ENCODE results near the gene MGAT3.
"Not testable (repeated sequence)": the region's sequence is repeated elsewhere in the genome, so short reads cannot be mapped to it uniquely, and the experiment has no call there.

The MGAT3 gene

DNA sequence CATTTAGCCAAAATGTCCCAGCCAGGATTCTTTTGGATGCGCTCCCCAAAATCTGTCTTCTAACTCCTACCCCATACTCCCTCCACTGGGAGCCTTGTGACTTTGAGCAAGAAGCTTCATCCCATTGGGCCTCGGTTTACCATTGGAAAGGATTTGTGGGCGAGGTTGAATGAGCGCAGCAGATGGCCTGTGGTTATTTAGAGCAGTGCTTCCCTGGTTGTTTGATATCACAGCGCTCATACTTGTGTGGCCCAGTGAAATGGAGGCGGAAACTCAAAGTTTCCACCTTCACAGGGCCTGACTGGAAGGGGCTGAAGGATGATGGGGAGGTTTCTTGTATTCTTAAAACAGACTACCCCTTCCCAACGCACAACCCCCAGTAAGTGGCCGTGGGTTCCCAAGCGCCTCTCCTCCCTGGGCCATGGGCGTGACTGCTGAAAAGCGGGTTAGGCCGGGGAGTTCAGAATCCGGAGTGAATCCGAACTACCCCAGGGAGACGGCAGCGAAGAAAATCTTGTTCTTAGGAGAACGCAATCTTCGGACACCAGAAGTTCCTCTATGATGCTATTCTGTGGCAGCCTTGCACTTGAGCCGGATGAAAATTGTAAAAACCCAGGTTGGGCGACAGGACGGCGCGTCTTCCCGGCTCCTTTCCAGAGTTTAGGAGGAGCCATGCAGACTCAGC is 62.3 kb downstream of the MGAT3 start:
- DNase-seq, result no peak

DNA sequence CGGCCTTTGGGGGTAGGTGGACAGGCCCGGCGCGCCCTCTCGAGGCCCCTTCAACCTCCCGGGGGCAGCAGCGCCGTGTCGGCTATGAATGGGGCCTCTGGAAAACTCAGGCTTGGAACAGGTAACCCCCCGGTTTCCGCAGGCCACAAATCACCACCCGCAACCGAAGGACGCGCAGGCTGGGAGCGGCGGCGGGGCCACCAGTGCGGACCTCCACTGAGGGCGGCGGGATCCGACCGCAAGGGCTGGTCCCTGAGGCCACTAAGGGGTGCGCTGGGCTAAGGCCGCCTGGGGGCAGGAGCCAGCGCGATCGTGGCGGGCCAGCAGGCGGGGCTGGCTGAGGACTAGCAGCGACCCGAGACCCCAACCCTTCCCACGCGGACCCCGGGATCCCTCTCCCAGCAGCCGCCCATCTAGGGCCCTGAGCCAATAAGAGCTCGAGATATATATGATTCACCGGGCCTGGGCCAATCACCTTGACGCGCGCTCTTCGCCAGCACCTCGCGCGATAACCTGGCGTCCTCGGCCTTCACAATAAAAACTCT is 62.9 kb downstream of the MGAT3 start:
- peak; percentile 99 for DNase-seq

GRCh38 chr22:39520226-39521105 is 63.7 kb downstream of the MGAT3 start, which contains the start of gene ATF4:
Gene ATF4 (plus strand): TSS chr22:39520562. CDS start chr22:39521446, 884 bp downstream.
- DNase-seq, result peak; percentile 62

DNA sequence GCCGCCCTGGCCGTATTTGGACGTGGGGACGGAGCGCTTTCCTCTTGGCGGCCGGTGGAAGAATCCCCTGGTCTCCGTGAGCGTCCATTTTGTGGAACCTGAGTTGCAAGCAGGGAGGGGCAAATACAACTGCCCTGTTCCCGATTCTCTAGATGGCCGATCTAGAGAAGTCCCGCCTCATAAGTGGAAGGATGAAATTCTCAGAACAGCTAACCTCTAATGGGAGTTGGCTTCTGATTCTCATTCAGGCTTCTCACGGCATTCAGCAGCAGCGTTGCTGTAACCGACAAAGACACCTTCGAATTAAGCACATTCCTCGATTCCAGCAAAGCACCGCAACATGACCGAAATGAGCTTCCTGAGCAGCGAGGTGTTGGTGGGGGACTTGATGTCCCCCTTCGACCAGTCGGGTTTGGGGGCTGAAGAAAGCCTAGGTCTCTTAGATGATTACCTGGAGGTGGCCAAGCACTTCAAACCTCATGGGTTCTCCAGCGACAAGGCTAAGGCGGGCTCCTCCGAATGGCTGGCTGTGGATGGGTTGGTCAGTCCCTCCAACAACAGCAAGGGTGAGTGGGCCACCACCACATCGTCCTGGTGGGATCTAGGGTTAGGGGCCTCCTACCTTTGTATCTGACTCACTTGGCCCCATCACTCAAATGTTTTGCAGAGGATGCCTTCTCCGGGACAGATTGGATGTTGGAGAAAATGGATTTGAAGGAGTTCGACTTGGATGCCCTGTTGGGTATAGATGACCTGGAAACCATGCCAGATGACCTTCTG is 64.5 kb downstream of the MGAT3 start:
- DNase-seq, result not testable (repeated sequence)

DNA sequence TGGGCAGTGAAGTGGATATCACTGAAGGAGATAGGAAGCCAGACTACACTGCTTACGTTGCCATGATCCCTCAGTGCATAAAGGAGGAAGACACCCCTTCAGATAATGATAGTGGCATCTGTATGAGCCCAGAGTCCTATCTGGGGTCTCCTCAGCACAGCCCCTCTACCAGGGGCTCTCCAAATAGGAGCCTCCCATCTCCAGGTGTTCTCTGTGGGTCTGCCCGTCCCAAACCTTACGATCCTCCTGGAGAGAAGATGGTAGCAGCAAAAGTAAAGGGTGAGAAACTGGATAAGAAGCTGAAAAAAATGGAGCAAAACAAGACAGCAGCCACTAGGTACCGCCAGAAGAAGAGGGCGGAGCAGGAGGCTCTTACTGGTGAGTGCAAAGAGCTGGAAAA is 65.3 kb downstream of the MGAT3 start:
- DNase-seq, result not testable (repeated sequence)

- DNase-seq, result peak; percentile 74
These were observed 65.9 kb downstream of the MGAT3 start for GRCh38 chr22:39522567-39523300.

GRCh38 chr22:39524089-39524752 is 67.4 kb downstream of the MGAT3 start:
- DNase-seq, result peak; percentile 41

- no peak for DNase-seq
These were observed 68.2 kb downstream of the MGAT3 start for GRCh38 chr22:39524753-39525657.

DNA sequence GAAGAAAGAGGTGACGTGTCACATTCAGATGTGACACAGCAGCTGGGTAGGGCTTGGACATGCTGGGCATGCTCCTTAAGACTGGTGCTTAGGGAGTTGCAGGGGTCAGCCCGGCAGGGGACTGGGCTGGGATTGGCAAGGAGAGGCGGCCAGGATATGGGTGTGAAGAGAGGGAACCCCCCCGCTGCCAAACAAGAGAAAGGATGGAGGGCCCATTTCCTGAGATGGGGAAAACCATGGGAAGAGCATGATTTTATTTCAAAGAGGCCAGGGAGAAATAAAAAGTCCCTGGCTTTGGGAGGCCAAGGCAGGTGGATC is 68.8 kb downstream of the MGAT3 start:
- no peak for DNase-seq

DNA sequence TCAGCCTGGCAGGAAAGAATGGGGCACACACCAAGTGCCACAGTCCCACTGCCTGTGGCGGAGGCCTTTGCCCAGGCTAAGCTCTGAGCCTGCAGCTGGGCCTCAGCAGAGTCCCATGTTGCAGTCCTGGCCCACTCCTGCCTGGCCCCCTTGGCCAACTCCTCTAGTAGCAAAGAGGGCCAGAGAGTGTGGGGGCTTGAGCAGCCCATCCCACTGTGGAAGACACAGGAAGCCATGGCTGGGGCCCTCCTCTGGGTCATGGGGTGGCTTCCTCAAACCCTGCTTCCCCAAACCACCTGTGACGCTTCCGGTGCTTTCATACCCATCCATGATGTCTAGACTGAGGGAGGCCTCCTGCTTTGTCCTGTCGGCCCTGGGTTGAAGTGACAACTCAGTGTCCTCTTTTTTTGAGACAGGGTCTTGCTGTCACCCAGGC is 69.9 kb downstream of the MGAT3 start:
- DNase-seq, result no peak

- no peak for DNase-seq
These were observed 70.7 kb downstream of the MGAT3 start for GRCh38 chr22:39527481-39527961.

- DNase-seq, result peak; percentile 39
These were observed 71.4 kb downstream of the MGAT3 start for GRCh38 chr22:39528080-39528661.

GRCh38 chr22:39528681-39529486 is 72.1 kb downstream of the MGAT3 start:
- peak; percentile 86 for DNase-seq

- no peak for DNase-seq
These were observed 72.7 kb downstream of the MGAT3 start for GRCh38 chr22:39529487-39529851.

DNA sequence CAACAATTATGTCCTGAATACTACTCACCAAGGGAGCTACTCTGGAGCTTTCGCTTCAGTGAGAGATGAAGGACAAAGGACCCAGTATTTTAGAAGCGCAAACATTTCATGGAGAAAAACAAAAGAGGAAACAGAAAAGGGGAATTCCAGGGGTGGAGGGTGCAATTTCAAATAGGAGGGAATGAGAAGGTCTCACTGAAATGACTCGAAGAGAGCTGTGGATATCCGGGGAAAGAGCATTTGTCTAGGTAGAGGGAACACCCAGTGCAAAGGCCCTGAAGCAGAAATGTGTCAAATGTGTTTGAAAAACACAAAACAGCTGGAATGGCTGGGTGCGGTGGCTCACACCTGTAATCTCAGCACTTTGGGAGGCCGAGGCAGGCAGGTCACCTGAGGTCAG is 73.3 kb downstream of the MGAT3 start:
- DNase-seq, result no peak

DNA sequence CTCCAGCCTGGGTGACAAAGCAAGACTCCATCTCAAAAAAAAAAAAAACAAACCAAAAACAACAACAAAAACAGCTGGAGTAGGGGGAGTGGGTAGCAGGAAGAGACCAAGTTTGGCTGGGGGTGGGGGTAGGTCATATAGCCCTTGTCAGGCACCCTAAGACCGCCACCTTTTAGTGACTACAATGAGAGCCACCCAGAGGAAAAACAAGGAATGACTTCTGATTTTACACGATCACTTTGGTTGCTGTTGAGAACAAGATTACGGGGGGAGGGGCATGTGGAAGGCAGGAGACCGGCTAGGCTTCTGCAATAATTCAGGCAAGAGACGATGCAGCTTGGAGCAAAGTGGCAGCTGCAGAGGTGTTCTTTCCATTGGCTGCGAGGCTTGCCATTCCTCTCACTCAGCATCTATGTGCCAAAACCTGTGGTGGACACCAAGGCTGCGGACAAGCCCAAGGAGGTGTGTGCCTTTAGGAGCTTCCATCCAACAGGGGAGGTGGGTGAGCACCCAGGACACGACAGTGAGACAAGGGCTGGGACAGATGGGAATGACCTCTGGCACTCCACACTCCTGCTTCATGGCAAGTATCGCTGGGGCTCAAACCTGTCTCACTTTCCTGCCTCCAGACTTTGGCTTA is 74.0 kb downstream of the MGAT3 start:
- DNase-seq, result peak; percentile 45

- peak; percentile 100 for DNase-seq
These were observed 75.6 kb downstream of the MGAT3 start, which contains the start of gene RPS19BP1 for GRCh38 chr22:39532215-39533073. Gene RPS19BP1 (minus strand): TSS chr22:39532748. CDS start chr22:39532738, 10 bp downstream.

DNA sequence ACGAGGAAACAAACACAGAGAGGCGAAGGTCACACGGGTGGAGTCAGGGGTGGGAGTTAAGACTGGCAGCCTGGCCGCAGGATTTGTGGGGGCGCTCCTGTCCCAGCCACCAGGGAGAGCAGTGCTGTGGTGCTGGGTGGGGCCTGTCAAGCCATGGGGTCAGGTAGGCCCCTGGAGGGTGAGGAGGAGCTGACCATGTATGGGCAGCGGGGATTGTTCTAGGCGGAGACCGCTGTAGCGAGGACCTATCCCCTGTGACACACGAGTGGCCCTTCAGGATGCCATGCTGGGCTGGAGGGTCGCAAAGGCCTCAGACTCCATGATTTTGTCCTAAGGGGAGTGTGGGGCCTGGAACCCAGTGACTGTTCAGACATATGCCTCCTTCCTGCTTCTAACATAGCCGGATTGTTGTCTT is 77.3 kb downstream of the MGAT3 start:
- DNase-seq, result no peak

Measured in EL (cell line).